ENCODE results near the gene CNGB1. TPM values are rescaled to one million over a fixed set of nuclear protein-coding genes. Genes with fewer than 3 reads are reported as not detected.

Gene CNGB1
- total RNA-seq, 3 donors from 2014 or later (not counting 1 experiment from before 2014, with no cell fraction given): not detected

GRCh38 chr16:57957673-57958392 is 13.1 kb downstream of the CNGB1 start:
- no peaks in the 10 kb centered on the region for H3K4me1 Mint-ChIP-seq
- H3K27ac Mint-ChIP-seq: no peak overlapping the region
- no peaks in the 10 kb centered on the region for H3K27me3 Mint-ChIP-seq (ENCODE audit: low read depth in 2 of 2)
- WGBS (ENCODE audit: insufficient coverage): 90% methylated on average over 7 of the region's 8 CpGs
- ATAC-seq: no peak
- intact Hi-C loops (cut with micrococcal nuclease): no loop called here
- Histone ChIP-seq H3K27ac (ENCODE audit: low read length) (no peak overlapping the region), H3K4me3 (ENCODE audit: low read length) (no peak overlapping the region), H3K27me3 (ENCODE audit: control insufficient read depth, insufficient read depth, low read length) (no peaks in the 10 kb centered on the region), H3K9me3 (ENCODE audit: control insufficient read depth, insufficient read depth, low read length) (no peaks in the 10 kb centered on the region), H3K36me3 (ENCODE audit: control insufficient read depth, insufficient read depth, low read length) (no peaks in the 10 kb centered on the region), H3K4me1 (ENCODE audit: control insufficient read depth, insufficient read depth, low read length) (no peaks in the 10 kb centered on the region)
- no peak overlapping the region for H3K4me3 Mint-ChIP-seq
- no peak for DNase-seq
- TF ChIP-seq CTCF (IDR thresholded peaks at IDR 0.05): no peak
- H3K36me3 Mint-ChIP-seq: no peaks in the 10 kb centered on the region
- H3K9me3 Mint-ChIP-seq: no peaks in the 10 kb centered on the region

GRCh38 chr16:57956924-57957672 is 13.8 kb downstream of the CNGB1 start:
- no peak overlapping the region for H3K4me3 ChIP-seq (ENCODE audit: low read length)
- no peaks in the 10 kb centered on the region for H3K27me3 ChIP-seq (ENCODE audit: control insufficient read depth, insufficient read depth, low read length)
- Mint-ChIP-seq H3K36me3 (no peaks in the 10 kb centered on the region), H3K9me3 (no peaks in the 10 kb centered on the region), H3K27ac (no peak overlapping the region), H3K27me3 (ENCODE audit: low read depth in 2 of 2) (no peaks in the 10 kb centered on the region), H3K4me3 (no peak overlapping the region), H3K4me1 (no peaks in the 10 kb centered on the region)
- 89% methylated on average over 7 of the region's 8 CpGs for WGBS (ENCODE audit: insufficient coverage)
- no peak overlapping the region for H3K27ac ChIP-seq (ENCODE audit: low read length)
- no peaks in the 10 kb centered on the region for H3K9me3 ChIP-seq (ENCODE audit: control insufficient read depth, insufficient read depth, low read length)
- no peaks in the 10 kb centered on the region for H3K4me1 ChIP-seq (ENCODE audit: control insufficient read depth, insufficient read depth, low read length)
- TF ChIP-seq CTCF (IDR thresholded peaks at IDR 0.05): no peak
- no peak for DNase-seq
- H3K36me3 ChIP-seq (ENCODE audit: control insufficient read depth, insufficient read depth, low read length): no peaks in the 10 kb centered on the region
- intact Hi-C loops (cut with micrococcal nuclease): no loop called here
- ATAC-seq: no peak

- no peaks in the 10 kb centered on the region for H3K36me3 Mint-ChIP-seq
Observed at GRCh38 chr16:57956270-57956808, 14.6 kb downstream of the CNGB1 start.

More at GRCh38 chr16:57956270-57956808, 14.6 kb downstream of the CNGB1 start:
- WGBS (ENCODE audit: insufficient coverage): 84% methylated on average over 7 of the region's 8 CpGs
- ATAC-seq (no peak), DNase-seq (no peak)
- no peak overlapping the region for H3K27ac ChIP-seq (ENCODE audit: low read length)
- H3K4me1 ChIP-seq (ENCODE audit: control insufficient read depth, insufficient read depth, low read length): no peaks in the 10 kb centered on the region
- H3K27me3 Mint-ChIP-seq (ENCODE audit: low read depth in 2 of 2): no peaks in the 10 kb centered on the region
- TF ChIP-seq CTCF (IDR thresholded peaks at IDR 0.05): no peak
- intact Hi-C loops (cut with micrococcal nuclease): no loop called here
- no peak overlapping the region for H3K4me3 ChIP-seq (ENCODE audit: low read length)
- no peaks in the 10 kb centered on the region for H3K36me3 ChIP-seq (ENCODE audit: control insufficient read depth, insufficient read depth, low read length)
- no peaks in the 10 kb centered on the region for H3K9me3 ChIP-seq (ENCODE audit: control insufficient read depth, insufficient read depth, low read length)
- H3K4me3 Mint-ChIP-seq: no peak overlapping the region
- no peaks in the 10 kb centered on the region for H3K9me3 Mint-ChIP-seq
- H3K27me3 ChIP-seq (ENCODE audit: control insufficient read depth, insufficient read depth, low read length): no peaks in the 10 kb centered on the region
- H3K4me1 Mint-ChIP-seq: no peaks in the 10 kb centered on the region
- H3K27ac Mint-ChIP-seq: no peak overlapping the region

All from natural killer cell (primary cell).